ENCODE data around the gene ATF6B.

ATF6B gene

DNA sequence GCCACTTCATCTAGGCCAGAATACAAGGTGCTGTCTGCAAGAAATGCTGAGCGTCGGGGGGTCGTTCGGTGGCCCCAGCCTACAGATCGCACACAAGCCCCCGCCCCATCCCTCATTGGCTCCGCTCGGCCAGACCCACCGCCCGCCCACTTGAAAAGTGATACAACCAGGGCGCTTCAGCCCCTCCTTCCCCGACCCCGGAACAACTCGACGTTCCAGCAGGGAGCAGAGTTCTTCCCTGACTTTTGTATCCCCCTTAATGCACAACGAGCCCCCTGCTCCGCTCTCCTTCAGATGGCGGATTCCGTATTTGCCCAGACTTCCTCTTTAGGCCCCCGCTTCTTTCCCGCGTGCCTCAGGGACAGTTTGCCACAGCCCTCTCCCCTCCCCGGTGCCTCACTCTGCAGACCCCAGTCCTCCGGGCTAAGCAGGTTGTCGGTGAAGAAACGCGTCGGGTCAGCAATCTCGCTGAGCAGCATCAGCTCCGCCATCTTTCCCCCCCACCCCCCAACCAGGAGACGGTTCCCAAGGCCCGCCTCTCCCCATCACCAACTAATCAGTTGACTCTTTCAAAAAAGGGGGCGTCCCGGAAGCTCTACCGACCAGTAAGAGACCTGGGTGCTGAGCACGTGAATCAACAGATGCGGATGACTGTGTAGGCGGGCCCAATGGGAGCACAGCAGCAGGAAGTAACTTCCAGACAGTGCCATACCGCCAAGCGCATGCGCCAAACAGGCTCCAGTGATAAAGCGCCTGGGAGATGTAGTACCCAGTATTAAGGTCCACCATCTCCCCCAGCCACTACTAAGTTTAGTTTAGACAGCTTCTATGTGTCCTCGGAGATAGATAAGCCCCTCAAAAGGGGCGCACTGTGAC is at the start of gene ATF6B:
ATF6B (minus strand) TSS at position 530 of the 876 bp plus-strand sequence; CDS start at position 491, 39 bp downstream.
- peak; percentile 92 for DNase-seq

DNA sequence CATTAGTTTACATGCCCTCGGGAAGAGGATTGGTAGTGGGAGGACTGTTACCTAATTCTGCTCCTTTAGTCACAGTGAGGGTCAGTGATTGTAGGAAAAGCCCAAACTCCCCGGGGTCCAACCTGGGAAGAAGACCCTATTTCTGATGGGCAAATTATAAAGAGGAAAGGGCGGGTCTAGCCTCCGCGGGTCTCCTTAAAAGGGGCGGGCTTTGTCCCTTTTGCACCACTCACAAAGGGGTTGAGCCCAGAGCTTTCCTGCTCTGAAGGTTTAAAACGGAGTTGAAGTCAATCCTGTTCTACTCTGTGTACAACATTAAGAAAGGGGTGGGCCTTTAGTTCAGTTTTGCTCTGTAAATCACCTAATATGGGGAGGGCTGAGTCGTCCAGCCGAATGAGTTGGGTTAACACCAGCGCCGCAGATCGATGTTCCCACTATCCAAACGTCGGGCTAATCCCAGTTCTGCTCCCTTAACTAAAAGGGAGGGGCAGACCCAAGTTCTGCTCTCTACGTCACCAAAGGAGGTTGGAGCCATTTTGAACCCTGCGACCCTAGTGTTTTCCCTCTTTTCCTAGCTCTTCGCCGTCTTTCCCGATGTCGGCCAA is 49.2 kb upstream of the ATF6B start:
- no peak for DNase-seq

DNA sequence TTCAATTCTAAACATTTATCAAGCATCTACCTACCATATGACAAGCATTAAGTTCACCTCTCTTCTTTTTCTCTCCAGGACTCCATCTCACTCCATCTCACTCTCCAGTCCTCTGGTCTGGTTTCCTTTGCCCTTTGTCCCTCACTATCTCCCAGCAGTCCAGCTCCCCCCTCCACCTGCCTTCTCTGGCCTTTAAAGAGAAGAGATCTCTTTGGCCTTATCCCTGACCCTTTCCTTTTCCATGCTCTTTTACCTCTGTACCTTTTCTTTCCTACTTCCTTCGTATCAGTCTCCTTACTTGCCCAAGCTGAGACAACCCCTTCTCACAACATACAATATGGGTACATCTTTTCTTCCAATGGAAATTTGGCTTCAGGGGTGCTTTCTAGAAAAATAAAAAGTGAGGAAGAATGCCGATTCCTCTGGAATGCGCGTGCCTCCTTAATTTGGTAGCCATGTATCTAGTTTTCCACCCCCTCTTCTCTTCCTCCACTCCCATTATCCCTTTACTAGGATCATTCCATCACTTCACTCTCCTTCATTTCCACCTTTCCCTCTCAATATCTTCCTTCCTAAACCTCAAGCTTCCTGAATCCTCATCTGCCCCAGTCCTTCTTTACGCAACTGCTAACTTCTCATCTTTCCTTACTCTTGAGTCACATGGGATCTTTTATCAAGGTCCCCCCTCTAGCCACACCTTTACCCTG is 48.6 kb upstream of the ATF6B start:
- DNase-seq, result no peak

DNA sequence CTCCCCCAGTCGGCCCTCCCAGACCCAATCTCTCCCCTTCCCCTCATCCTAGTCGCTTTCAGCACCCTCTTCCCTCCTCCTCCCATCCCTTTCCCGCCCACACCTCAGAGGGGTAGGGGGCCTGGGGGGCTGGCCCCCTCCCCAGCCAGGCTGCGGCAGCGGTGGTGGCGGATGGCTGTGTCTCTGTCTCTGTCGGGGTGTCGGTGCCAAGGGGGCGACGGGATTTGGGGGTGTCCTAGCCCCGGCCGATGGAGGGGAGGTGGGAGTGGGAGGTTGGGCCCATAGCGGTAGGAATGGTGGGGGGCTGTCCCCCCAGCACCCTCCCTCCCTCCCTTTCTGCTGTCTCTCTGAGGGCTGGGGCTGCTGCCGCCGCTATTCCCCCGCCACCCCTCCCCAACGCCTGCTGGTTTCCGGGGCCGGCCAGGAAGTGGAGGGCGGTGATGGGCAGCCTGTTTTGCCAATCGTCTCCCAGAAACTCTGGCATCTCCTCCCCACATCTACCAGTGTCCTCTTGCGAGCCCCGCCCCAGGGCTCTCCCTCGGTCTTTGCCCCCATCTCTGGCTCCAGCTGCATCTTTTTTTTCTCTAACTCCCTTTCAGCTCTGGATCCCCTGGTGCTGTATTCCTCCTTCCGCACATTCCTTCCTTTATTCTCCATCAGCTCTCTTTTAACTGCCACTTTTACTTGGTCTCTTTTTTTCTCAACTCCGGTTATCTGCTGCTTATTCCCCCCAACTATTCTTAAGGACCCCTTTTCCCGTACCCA is 47.8 kb upstream of the ATF6B start, which contains the start of gene AGPAT1:
AGPAT1 (minus strand) TSS at position 374 of the 765 bp plus-strand sequence. CDS start 4,588 bp downstream, outside the sequence.
- DNase-seq, result peak; percentile 98

DNA sequence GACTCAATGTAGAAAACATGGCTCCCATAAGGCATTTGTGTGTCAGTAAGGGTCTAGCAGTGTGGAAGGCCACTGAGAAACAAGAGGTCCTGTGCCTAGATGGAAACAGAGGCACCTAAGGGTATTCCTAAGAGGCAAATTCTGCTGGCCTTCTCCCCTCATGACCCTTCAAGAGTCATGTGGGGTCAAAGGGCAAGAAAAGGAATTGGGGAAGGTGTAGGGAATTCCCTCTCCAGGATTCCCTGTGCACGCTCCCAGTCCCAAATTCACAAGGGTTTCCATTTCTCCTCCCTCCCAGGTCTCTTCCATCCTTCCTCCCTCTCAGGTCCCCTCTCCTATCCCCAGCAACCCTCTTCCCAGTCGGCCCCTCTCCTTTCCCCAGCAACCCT is 47.3 kb upstream of the ATF6B start:
- DNase-seq, result no peak

DNA sequence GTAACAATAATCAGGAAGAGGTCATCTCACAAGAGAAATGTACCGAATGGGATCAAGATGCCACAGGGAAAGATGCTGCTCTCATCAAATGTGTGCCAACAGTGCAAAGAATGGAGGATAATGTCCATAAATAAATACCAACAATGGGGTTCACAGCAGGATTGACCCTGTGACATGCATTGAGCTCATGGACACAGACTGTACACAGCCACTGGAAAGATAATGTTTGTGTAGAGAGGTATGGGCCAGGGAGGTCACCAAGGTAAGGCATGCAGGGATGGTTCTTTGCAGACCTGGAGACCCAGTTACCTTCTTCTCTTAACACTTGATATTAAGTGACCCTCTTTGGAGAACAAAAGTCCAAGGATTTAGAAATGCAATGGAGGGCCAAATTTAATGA is 46.4 kb upstream of the ATF6B start:
- no peak for DNase-seq

DNA sequence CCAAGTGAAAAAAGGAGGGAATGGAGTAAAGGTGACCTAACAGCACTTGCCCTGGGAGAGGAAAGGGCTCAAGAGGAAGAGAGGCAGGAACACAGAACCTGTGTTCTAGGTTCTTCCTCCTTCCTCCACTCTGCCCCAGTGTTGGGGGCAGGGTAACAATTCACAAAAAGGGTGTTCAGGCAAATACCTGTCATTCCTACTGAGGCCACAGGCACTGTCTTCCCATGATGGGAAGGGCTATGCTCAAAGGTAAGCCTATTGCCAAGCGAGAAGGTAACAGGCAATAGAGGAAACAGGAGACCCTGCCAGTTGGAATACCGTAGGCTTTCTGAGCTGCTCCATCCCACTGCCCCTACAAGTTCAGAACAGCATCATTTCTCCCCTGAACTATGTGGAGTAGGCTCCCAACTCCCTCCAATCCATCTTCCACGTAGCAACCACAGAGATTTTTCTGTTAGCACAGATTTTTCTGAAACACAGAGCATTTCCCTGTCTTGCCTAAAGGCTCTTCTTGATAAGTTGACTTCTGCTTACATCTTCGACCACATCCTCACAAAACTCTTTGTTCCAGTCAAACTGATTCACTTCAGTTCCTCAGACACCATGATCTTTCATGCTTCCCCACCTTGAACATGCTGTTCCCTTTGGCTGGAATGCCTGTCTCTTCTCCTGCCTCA is 45.1 kb upstream of the ATF6B start:
- no peak for DNase-seq

DNA sequence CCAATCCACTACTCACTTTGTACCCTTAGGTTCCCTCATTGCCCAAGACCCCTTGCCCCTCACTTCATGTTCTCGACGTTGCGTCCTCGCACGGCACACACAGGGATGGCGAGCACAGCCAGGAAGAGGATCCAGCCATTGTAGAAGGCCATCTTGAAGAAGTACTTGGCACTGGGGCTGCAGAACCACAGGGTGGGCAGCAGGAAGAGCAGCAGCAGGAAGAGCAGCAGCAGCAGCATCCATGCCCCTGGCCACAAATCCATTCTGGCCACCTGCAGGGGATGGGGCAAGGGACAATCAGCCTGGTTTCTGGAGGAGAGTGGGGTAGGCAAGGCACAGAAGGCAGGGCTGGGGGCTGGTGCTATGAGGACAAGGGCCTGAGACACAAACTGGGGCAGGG is 43.2 kb upstream of the ATF6B start:
- DNase-seq, result no peak

DNA sequence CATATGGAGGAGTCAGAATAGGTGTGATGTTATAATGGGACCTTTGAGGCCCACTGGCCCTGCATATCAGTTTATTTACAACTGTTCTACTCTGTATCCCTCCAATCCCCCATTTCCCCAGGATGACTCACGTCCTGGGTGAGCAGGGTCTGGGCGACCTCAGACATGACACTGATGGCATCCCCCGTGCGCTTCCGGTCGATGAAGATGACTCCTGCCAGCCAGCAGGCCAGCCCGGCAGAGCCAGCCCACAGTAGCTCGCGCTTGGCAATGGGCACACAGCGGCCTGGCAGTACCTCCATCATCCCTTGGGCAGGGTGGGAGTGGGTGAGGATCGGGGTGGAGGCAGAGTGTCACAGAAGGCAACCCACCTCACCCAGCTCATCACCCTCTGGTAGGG is 42.2 kb upstream of the ATF6B start:
- no peak for DNase-seq

DNA sequence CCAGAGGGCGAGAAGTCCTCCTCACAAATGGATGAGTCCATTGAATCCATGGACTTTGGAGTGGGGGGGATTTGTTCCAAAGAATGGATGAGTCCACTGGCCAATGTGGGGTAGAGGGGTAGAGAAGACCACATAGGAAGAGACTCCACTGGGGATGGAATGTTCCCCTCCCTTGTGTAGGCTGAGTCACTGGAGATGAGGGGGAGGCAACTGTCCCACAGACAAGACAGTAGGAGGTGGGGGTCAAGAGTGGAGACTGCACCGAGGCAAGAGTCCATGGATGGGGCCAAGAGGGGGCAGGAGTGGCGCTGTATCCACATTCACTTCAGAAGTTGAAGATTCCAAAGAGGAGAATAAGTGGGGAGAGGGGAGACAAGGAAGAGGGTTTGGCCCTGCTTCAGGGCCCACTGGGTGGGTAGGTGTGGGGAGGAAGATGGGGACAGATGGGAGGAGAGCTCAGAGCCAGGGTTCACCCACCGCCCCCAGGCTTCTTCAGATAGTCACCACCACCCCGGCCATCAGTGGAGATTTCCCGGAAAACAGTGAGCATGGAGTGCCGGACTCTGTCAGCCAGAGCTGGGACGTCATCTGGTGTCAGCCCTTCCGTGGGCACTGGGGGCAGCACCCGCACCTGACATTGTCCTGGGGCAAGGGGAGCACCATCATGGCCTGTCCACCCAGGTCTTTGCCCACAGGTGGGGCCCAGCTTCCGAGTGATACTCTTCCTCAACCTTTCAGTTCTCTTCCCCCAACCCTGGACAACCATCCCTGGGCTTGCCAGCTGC is 41.0 kb upstream of the ATF6B start:
- DNase-seq, result no peak

DNA sequence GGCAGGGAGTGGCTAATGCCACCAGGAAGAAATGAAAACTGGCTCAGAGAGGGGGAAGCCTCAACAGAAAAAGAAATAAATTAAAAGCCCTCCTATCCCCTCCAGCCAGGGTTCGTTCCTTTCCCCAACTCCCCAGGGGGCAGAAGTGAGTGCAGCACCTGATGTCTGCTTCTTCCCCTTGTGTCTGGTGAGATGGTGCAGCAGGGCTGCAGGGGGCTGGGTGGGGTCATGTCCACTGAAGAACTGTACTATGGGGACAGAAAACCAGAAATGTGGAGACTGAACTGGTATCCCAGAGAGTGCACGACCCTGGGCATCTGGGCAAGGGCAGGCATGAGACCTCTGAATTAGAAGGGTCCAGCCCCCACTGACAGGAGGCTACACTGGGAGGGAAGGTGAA is 40.3 kb upstream of the ATF6B start:
- no peak for DNase-seq

DNA sequence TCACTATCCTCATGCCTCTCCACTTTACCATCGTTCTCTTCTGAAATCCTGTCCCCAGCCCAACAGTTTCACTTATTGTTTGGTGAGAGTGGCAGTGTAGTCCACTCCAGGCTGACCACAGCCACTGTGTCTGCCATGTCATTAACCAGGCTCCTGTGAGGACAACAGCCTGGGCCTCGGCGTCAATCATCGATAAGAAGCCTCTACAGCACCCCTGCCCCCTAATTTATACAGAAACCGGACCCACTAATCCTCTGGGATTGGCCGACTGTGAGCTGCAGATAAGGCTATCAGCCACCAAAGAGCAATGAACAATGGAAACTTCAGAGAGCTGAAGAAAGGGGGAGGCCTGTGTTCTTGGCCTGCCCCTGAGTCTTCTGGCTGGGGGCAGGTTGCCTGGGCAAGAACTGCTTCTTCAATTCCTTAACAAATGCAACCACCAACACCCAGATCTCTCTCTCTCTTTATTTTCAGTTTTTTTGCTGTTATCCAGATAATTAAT is 39.8 kb upstream of the ATF6B start:
- DNase-seq, result no peak

DNA sequence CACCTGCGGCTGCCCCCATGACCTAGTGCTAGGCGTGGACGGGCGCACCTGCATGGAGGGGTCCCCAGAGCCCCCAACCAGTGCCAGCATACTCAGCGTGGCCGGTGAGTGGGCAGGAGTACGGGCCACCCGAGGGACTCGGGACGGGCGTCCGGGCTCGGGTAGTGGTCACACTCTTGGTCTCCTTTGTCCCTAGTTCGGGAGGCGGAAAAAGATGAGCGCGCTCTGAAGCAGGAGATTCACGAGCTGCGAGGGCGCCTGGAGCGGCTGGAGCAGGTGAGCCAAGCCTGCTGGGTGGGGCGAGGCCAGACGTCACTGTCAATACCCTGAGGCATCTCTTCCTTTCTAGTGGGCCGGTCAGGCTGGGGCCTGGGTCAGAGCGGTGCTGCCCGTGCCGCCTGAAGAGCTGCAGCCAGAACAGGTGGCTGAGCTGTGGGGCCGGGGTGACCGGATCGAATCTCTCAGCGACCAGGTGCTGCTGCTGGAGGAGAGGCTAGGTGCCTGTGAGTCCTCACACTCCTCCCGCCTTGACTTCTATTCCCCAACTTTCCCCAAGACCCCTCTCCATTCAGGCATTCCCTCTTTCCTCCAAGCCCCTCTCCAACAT is 39.2 kb upstream of the ATF6B start:
- no peak for DNase-seq

DNA sequence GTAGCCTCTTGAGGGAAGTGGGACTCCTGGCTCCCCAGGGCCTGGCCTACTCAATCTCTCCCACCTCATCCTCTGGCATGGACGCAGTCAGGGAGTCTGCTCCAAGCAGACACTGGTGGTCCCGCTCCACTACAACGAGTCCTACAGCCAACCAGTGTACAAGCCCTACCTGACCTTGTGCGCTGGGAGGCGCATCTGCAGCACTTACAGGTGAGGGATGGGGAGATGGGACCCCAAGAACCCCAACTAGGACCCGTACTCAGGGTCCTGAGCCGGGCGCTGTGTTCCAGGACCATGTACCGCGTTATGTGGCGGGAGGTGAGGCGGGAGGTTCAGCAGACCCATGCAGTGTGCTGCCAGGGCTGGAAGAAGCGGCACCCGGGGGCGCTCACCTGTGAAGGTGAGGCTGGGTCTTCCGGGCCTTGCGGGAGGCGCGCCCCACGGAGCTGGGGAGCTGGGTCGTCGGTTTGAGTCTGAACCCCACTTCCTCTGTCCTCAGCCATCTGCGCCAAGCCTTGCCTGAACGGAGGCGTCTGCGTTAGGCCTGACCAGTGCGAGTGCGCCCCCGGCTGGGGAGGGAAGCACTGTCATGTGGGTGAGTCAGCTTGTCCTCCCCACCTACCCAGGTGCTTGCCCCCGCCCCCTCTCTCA is 38.5 kb upstream of the ATF6B start:
- DNase-seq, result no peak

DNA sequence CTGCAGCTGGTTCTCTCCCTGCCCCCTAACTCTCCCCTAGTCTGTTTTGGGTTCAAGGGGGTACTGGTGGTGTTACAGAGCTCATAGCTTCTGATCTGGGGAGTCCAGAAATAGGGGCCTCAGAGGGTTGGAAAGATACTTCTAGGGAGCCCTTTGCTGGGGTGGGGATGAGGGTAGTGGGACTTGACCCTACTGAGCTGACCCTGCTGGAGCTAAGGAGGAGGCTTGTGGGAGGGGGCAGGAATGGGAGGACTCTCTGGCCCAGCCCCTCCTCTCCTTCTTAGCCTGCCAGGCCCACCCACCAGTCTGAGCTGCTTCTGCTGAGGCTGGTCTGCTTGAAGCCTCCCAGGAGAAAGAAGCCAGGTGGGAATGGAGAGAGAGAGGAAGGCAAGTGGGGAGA is 36.2 kb upstream of the ATF6B start, which contains the start of gene EGFL8:
EGFL8 (plus strand) TSS at position 301 of the 400 bp plus-strand sequence. CDS start 1,571 bp downstream, outside the sequence.
- DNase-seq, result no peak

DNA sequence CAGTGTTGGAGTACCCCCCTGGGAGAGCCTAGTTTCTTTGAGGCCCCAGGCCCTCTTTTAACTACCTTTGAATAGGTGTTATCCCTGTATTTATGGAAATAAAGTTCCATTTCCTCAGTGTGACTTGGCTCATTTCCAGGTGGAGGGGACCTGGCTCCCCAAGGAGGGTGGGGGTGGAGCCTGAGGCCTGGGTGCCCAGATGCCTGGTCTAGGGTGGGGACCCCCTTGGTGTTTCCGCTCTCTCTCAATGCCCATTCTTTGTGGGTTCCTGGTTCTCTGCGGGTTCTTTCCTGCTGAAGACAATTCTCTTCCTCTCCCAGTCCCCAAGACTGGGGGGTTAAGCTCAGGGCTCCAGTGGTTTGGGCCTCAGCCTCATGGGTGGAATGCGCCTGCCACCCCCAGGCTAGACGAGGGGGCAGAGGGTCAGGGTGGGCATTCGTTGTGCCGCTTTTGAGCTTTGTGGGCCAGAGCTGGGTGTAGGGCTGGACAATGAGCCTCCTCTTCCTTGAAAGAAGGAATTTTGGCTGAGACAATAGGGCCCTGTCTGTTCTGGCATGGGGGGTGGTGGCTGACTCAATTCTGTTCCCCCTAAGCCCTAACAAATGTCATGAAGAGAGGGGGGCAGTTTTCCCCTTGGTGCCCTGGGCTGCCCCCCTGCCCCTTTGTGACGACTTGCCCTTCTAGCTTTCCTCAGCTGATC is 35.7 kb upstream of the ATF6B start:
- no peak for DNase-seq

DNA sequence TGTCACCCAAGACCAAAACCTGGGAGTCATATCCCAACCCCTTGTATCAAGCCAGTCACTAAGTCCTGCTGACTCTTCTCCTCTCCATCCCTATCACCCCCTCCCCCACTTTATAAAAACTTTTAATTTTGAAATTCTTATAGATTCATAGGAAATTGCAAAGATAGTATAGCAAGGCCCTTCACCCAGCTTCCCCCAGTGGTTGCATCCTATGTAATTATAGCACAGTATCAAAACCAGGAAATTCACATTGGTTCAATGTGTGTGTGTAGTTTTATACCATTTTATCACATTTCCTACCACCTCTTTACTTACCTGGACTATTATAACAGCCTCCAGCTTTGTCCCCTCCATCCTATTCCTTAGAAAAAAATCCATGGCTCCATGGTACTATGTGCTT is 30.0 kb upstream of the ATF6B start:
- DNase-seq, result no peak

DNA sequence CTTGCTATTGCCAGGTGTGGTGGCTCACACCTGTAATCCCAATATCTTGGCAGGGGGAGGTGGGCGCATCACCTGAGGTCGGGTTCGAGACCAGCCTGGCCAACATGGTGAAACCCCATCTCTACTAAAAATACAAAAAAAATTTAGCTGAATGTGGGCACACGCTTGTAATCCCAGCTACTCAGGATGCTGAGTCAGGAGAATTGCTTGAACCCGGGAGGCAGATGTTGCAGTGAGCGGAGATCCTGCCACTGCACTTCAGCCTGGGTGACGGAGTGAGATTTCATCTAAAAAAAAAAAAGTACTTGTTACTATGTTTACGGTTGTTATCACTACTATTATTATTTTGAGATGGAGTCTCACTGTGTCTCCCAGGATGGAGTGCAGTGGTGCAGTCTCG is 28.8 kb upstream of the ATF6B start:
- DNase-seq, result no peak

DNA sequence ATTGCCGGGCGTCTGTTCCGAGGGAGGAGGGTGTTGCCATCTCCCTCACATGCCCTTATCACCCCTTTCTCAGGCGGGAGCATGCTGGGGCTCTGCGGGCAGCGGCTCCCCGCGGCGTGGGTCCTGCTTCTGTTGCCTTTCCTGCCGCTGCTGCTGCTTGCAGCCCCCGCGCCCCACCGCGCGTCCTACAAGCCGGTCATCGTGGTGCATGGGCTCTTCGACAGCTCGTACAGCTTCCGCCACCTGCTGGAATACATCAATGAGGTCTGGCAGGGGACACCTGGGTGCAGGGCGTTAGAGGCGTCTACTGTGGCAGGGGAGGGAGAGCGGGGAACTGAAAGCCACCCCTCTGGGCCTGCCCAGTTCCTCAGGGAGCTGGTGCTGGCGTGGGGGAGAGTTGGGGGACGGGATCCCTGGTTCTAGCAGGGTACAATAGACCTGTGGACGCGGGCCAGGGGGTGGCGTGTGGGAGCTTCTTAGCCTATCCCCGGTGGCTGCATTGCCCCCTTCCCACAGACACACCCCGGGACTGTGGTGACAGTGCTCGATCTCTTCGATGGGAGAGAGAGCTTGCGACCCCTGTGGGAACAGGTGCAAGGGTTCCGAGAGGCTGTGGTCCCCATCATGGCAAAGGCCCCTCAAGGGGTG is 26.6 kb upstream of the ATF6B start:
- DNase-seq, result no peak
